ENCODE data around the gene DCUN1D2.
A peak's percentile ranks its signal among the peaks of the same experiment; 100 is the strongest.

DCUN1D2 gene

GRCh38 chr13:113519556-113519955 is 29.0 kb upstream of the DCUN1D2 start:
- no peak for DNase-seq (ENCODE audit: low read depth)

- DNase-seq (ENCODE audit: low read depth), result no peak
Observed at GRCh38 chr13:113518076-113518803, 27.7 kb upstream of the DCUN1D2 start.

GRCh38 chr13:113514847-113515246 is 24.3 kb upstream of the DCUN1D2 start:
- DNase-seq (ENCODE audit: low read depth), result no peak

GRCh38 chr13:113513761-113514160 is 23.2 kb upstream of the DCUN1D2 start:
- DNase-seq (ENCODE audit: low read depth), result no peak

GRCh38 chr13:113511361-113511760 is 20.9 kb upstream of the DCUN1D2 start:
- DNase-seq (ENCODE audit: low read depth), result no peak

- DNase-seq (ENCODE audit: low read depth), result no peak
Observed at GRCh38 chr13:113510871-113511270, 20.4 kb upstream of the DCUN1D2 start.

GRCh38 chr13:113509989-113510388 is 19.5 kb upstream of the DCUN1D2 start:
- no peak for DNase-seq (ENCODE audit: low read depth)

GRCh38 chr13:113508521-113509254 is 18.2 kb upstream of the DCUN1D2 start:
- DNase-seq (ENCODE audit: low read depth), result no peak

GRCh38 chr13:113507505-113508345 is 17.2 kb upstream of the DCUN1D2 start:
- DNase-seq (ENCODE audit: low read depth), result no peak

- no peak for DNase-seq (ENCODE audit: low read depth)
Observed at GRCh38 chr13:113506871-113507388, 16.4 kb upstream of the DCUN1D2 start.

GRCh38 chr13:113506025-113506685 is 15.6 kb upstream of the DCUN1D2 start:
- DNase-seq (ENCODE audit: low read depth), result no peak

- DNase-seq (ENCODE audit: low read depth), result no peak
Observed at GRCh38 chr13:113502686-113503085, 12.2 kb upstream of the DCUN1D2 start.

- no peak for DNase-seq (ENCODE audit: low read depth)
Observed at GRCh38 chr13:113500530-113501265, 10.2 kb upstream of the DCUN1D2 start.

GRCh38 chr13:113499936-113500335 is 9.4 kb upstream of the DCUN1D2 start:
- DNase-seq (ENCODE audit: low read depth), result no peak

- DNase-seq (ENCODE audit: low read depth), result no peak
Observed at GRCh38 chr13:113498905-113499304, 8.4 kb upstream of the DCUN1D2 start.

GRCh38 chr13:113497217-113497616 is 6.7 kb upstream of the DCUN1D2 start:
- DNase-seq (ENCODE audit: low read depth), result no peak

GRCh38 chr13:113495494-113496210 is 5.1 kb upstream of the DCUN1D2 start:
- no peak for DNase-seq (ENCODE audit: low read depth)

- DNase-seq (ENCODE audit: low read depth), result peak; percentile 81
Observed at GRCh38 chr13:113493315-113493951, 2.9 kb upstream of the DCUN1D2 start.

GRCh38 chr13:113491982-113492381 is 1.5 kb upstream of the DCUN1D2 start:
- no peak for DNase-seq (ENCODE audit: low read depth)

GRCh38 chr13:113491418-113491883 is 940 bp upstream of the DCUN1D2 start:
- DNase-seq (ENCODE audit: low read depth), result no peak
